GM19463 (cell line): ENCODE results near the gene ABHD17A.
"Not testable (repeated sequence)": the region's sequence is repeated elsewhere in the genome, so short reads cannot be mapped to it uniquely, and the experiment has no call there.

Experiments
- ATAC-seq: cut with Tn5 transposase; IDR thresholded peaks from one replicate; pipeline ENCODE4 v1.9.1; 2021; ENCODE audit warnings: mild to moderate bottlenecking, moderate library complexity; ENCODE audit not compliant: unreplicated experiment

The ABHD17A gene

DNA sequence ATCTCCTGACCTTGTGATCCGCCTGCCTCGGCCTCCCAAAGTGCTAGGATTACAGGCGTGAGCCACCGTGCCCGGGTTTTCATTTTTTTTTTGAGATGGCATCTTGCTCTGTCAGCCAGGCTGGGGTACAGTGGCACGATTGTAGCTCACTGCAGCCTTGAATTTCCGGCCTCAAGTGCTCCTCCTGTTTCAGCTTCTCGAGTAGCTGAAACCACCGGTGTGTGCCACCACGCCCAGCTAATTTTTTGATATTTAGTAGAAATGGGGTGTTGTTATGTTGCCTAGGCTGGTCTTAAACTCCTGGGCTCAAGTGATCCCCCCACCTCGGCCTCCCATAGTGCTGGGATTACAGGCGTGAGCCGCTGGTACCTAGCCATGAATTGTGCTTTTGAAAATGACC lies 25.8 kb upstream of the ABHD17A start:
- no peak for ATAC-seq

- ATAC-seq, result no peak
Measured at GRCh38 chr19:1910177-1910576, 24.9 kb upstream of the ABHD17A start.

GRCh38 chr19:1909761-1910080 lies 24.4 kb upstream of the ABHD17A start:
- ATAC-seq, result no peak

DNA sequence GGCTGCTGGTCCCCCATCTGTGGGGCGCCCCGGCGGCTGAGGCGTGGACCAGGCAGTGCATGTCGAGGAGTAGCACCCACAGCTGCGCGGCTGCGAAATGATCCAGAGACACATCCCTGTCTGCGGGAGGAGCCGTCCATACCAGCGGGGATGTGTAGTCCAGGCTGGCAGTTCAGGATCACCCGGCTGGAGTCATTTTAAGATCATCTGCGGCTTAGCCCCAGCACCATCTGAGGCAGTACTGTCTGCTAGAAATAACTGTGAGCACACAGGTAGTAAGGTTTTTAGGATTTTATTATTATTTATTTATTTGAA lies 23.0 kb upstream of the ABHD17A start:
- ATAC-seq, result no peak

DNA sequence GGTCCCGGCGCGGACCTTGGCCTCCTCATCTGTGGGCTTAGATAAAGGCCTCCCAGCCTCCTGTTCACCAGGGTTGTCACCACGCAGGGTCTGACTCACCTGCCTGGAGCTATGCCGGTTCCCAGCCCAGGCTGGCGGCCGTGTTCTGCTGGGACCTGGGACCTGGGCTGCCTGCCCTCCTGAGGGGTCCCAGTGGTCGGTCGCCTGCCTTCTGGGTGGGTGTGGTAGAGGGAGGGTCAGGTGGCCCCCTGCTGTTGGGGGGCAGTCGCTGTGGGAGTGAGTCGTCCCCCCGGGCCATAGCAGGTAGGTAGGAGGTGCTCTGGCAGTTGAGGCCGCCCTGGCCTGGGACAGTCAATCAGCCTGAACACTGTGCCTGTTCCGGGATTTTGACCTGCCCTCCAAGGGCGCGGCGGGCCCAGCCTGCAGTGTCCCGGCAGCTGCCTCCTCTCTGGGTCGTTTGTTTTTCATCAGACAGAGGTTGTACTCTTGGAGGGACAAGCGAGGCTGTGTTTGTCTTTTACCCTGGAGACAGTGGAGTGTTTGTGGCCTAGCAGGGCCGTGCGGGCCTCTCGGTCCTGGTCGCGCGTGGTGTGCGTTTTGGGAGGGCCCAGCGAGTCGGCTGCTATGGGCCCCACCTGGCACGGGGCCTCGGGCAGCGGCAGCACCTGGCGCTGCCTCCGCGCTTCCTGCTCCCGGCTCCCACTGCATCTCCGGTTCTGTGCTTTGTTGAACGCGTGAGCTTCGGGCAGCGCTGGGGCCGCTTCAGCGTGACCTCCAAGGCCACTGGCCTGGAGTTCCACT lies 22.5 kb upstream of the ABHD17A start:
- ATAC-seq, result no peak

- ATAC-seq, result no peak
Measured at GRCh38 chr19:1906985-1907562, 21.8 kb upstream of the ABHD17A start.

- ATAC-seq, result no peak
Measured at GRCh38 chr19:1905863-1906375, 20.6 kb upstream of the ABHD17A start.

DNA sequence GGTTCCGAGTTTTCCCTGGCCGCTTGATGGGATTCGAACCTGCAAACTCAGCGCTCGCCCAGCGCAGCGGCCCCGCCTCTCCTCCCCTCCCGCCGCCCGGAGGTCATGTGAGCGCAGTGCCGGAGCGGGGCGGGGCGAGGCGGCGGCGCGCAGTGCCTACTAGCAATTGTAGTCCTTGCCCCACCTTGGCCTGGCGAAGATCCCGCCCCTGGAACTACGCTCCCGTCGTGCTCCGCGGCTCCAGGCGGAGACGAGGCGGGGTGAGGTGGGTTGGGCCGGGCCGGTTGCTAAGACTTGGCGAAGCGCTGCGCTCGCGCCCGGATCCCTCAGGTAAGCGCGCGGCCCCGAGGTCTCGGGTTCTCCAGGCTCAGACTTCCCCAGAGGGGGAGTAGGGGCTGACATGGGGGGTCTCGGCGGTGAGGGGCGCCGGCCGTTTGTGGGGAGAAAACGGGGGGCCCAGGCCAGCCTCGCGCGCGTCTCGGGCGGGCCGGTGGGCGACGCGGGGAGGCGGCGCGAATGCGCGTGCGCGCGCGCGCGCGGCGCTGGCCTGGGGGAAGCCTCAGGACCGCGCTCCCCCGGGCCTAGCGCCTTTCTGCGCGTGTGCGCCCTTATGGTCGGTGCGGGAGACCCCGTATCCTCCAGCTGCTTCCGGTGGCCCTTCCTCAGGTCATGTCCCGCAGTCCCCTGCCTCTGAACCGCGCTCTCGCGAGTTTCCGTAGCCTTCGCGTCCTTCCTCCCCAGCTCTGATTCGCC lies 20.0 kb upstream of the ABHD17A start, which contains the start of the genes ADAT3 and SCAMP4:
Gene ADAT3 (plus strand): TSS at position 290 of the 753 bp plus-strand sequence. CDS start 6,649 bp downstream, outside the sequence.
Gene SCAMP4 (plus strand): TSS at position 290 of the 753 bp plus-strand sequence. CDS start 9,621 bp downstream, outside the sequence.
- ATAC-seq, result peak; percentile 85

- ATAC-seq, result no peak
Measured at GRCh38 chr19:1904860-1905109, 19.5 kb upstream of the ABHD17A start.

GRCh38 chr19:1902923-1903322 lies 17.6 kb upstream of the ABHD17A start:
- ATAC-seq, result no peak

DNA sequence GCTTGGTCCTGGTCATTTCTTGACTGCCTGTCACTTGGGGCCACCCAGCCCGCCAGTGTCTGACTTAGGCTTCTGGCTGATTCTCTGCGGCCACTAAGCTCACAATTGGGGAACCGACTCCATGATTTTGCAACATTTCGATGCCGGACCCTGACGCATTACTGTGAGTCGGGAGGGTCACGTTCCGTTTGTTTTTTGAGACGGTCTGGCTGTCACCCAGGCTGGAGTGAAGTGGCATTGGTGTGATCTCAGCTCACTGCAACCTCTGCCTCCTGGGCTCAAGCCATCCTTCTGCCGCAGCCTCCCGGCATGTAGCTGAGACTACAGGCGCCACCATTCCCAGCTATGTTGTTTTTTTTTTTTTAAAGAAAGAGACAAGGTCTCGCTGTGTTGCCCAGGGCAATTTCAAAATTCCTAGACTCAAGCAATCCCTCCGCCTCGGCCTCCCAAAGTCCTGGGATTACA lies 16.7 kb upstream of the ABHD17A start:
- no peak for ATAC-seq

DNA sequence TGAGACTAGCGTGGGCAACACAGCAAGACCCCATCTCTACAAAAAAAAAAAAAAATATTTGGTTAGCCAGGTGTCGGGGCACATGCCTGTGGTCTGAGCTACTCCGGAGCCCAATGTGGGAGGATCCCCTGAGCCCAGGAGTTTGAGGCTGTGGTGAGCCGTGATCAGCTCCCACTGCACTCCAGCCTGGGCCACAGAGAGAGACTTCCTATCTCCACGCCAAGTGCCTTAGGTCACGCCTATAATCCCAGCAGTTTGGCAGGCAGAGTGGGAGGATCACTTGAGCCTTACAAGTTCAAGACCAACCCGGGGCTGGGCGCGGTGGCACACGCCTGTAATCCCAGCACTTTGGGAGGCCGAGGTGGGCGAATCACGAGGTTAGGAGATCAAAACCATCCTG lies 11.2 kb upstream of the ABHD17A start:
- ATAC-seq, result no peak

- no peak for ATAC-seq
Measured at GRCh38 chr19:1893791-1894190, 8.5 kb upstream of the ABHD17A start.

GRCh38 chr19:1889907-1890306 lies 4.6 kb upstream of the ABHD17A start:
- ATAC-seq, result no peak

DNA sequence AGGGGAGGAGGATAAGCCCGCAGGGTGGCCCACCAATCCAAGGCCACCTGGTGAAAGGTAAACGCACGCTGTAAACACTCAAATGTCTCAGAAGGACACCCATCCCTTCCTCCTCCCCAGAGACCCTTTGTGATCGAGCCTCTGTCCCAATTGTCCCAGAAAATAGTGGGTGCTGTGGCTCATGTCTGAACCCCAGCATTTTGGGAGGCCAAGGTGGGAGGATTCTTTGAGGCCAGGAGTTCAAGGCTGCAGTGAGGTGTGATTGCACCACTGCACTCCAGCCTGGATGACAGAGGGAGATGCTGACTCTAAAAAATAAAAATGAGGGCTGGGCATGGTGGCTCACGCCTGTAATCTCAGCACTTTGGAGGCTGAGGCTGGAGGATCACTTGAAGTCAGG lies 3.1 kb upstream of the ABHD17A start:
- no peak for ATAC-seq

DNA sequence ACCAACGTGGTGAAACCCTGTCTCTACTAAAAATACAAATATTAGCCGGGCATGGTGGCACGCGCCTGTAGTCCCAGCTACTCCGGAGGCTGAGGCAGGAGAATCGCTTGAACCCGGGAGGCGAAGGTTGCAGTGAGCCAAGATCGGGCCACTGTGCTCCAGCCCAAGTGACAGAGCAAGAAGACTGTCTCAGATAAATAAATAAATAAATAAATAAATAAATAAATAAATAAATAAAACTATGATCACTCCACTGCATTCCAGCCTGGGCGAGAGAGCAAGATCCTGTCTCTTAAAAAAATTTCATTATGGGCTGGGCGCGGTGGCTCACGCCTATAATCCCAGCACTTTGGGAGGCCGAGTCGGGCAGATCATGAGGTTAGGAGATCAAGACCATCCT lies 1.1 kb upstream of the ABHD17A start:
- ATAC-seq, result not testable (repeated sequence)

DNA sequence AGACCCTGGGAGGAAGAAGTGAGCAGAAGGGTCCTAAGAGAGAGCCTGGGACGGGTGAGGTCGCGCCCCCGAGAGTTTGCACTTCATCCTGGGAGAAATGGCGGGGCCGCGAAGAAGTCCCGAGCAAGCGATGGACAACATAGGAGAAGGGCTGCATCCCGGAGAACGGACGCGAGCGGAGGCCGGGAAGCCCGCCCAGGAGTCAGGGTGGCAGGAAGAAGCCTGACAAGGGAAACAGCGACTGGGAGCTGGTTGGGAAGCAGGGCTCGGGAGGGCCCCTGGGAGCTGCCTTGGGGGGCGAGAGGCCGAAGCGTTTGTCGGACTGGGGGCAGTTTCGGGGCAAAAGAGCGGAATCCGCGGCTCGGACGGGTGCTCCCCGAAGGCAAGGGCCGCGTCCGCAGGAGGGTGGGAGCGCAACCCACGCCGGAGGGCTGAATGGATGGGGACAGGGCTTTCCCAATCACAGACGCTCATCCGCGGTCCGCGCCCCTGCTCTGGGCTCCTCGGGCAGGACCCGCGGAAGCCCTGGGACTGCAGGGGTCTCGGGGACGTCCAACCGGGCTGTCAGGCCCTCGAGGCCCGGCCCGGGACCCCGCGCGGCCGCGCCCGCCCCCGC lies 469 bp downstream of the ABHD17A start:
- peak; percentile 15 for ATAC-seq

DNA sequence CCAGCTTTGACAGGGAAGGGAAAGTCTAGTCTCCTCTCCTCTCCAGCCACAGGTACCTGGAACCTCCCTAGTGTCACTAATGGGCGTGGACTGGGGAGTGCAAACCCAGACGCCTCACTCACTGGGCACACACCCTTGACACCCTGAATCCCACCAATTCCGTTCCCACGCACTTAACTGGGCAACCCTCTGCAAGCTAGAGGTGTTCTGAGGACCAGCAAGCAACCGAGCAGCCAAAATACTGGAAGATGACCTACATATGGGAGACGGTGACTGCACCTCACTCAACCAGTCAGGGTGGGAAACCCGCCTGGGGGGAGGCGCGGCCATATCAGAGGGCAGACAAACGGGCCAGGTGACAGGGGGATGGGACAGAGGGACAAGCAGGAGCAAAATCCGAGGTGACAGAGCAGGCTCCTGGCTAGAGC lies 991 bp downstream of the ABHD17A start:
- ATAC-seq, result no peak

- ATAC-seq, result no peak
Measured at GRCh38 chr19:1883784-1884183, 1.5 kb downstream of the ABHD17A start.

- no peak for ATAC-seq
Measured at GRCh38 chr19:1882786-1883692, 2.3 kb downstream of the ABHD17A start.
